Esophagus (tissue), 2 donors: ENCODE results near the gene NOS1AP. TPM values are rescaled to one million over a fixed set of nuclear protein-coding genes. Genes with fewer than 3 reads are reported as not detected.

ENCODE experiments used
- H3K27ac ChIP-seq, 2 donors: one replicate each; pipeline ENCODE4 v1.5.1; 2013; ENCODE audit warnings: low read depth in 2 of 2, mild to moderate bottlenecking in 2 of 2, inconsistent platforms in 1 of 2, low read length in 1 of 2, moderate library complexity in 1 of 2
- H3K27me3 ChIP-seq, 2 donors: one replicate each; pipeline ENCODE4 v1.6.1; 2013; ENCODE audit warnings: low read length in 2 of 2, control low read depth in 1 of 2, mild to moderate bottlenecking in 1 of 2; ENCODE audit not compliant: insufficient read depth in 2 of 2, control insufficient read depth in 1 of 2
- H3K36me3 ChIP-seq, 2 donors: one replicate each; pipeline ENCODE4 v1.6.1; 2013; ENCODE audit warnings: low read length in 1 of 2; ENCODE audit not compliant: control insufficient read depth in 2 of 2, insufficient read depth in 2 of 2
- H3K4me1 ChIP-seq, 2 donors: one replicate each; pipeline ENCODE4 v1.6.1; 2013; ENCODE audit warnings: low read length in 1 of 2; ENCODE audit not compliant: control insufficient read depth in 2 of 2, insufficient read depth in 2 of 2
- H3K4me3 ChIP-seq, 2 donors: one replicate each; pipeline ENCODE4 v1.5.1; 2013; ENCODE audit warnings: low read length in 2 of 2, mild to moderate bottlenecking in 2 of 2, low read depth in 1 of 2, moderate library complexity in 1 of 2
- H3K9me3 ChIP-seq, 2 donors: one replicate each; pipeline ENCODE4 v1.6.1; 2013; ENCODE audit warnings: mild to moderate bottlenecking in 2 of 2, low read depth in 1 of 2, low read length in 1 of 2, moderate library complexity in 1 of 2; ENCODE audit not compliant: control insufficient read depth in 2 of 2, insufficient read depth in 1 of 2
- WGBS, 2 donors: extraction: QIAGEN DNeasy Blood & Tissue Kit; methylation state at CpG; one replicate each; pipeline ENCODE4 v1.1.7; 2013; 5-methylcytosine and 5-hydroxymethylcytosine counted together
- polyA plus RNA-seq, 2 donors: library from polyadenylated mRNA; stranded (reverse); fragments of 200-250 nt; gene quantifications; one replicate each; pipeline ENCODE4 v1.2.3, GENCODE V29; 2013
- donor health status: healthy with polysubstance abuse.
- donor health status: Bipolar disorder and iron deficiency.

NOS1AP gene
- polyA plus RNA-seq, 2 donors: 0.53 to 0.98 TPM

- Histone ChIP-seq H3K9me3 (no peaks in the 10 kb centered on the region), H3K36me3 (no peaks in the 10 kb centered on the region), H3K27ac (no peak overlapping the region), H3K4me1 (peaks cover 1 to 2% of the 10 kb centered on the region in 2 donors), H3K27me3 (no peaks in the 10 kb centered on the region), H3K4me3 (no peak overlapping the region)
- 77 to 82% methylated on average over 2 of the region's 2 CpGs for WGBS, 2 donors
These were observed 254.9 kb downstream of the NOS1AP start for GRCh38 chr1:162324396-162324795.

GRCh38 chr1:162326559-162326958 is 257.1 kb downstream of the NOS1AP start:
- Histone ChIP-seq H3K4me3 (no peak overlapping the region), H3K9me3 (no peaks in the 10 kb centered on the region), H3K27ac (no peak overlapping the region), H3K36me3 (no peaks in the 10 kb centered on the region), H3K27me3 (no peaks in the 10 kb centered on the region), H3K4me1 (no peaks in the 10 kb centered on the region)

- Histone ChIP-seq H3K27me3 (no peaks in the 10 kb centered on the region), H3K27ac (no peak overlapping the region), H3K4me3 (no peak overlapping the region), H3K36me3 (no peaks in the 10 kb centered on the region), H3K4me1 (no peaks in the 10 kb centered on the region), H3K9me3 (no peaks in the 10 kb centered on the region)
- WGBS, 2 donors: 77 to 79% methylated on average over 2 of the region's 2 CpGs
These were observed 257.8 kb downstream of the NOS1AP start for GRCh38 chr1:162327144-162327787.

- Histone ChIP-seq H3K9me3 (no peaks in the 10 kb centered on the region), H3K4me1 (no peaks in the 10 kb centered on the region), H3K27me3 (no peaks in the 10 kb centered on the region), H3K27ac (no peak overlapping the region), H3K4me3 (no peak overlapping the region), H3K36me3 (no peaks in the 10 kb centered on the region)
- 88 to 89% methylated on average over 1 of the region's 1 CpG for WGBS, 2 donors
These were observed 258.3 kb downstream of the NOS1AP start for GRCh38 chr1:162327788-162328165.

- H3K36me3 ChIP-seq: no peaks in the 10 kb centered on the region
- H3K27ac ChIP-seq: no peak overlapping the region
- H3K4me3 ChIP-seq: no peak overlapping the region
- H3K27me3 ChIP-seq: no peaks in the 10 kb centered on the region
- H3K9me3 ChIP-seq: no peaks in the 10 kb centered on the region
- H3K4me1 ChIP-seq: no peaks in the 10 kb centered on the region
These were observed 259.0 kb downstream of the NOS1AP start for GRCh38 chr1:162328512-162328911.

- Histone ChIP-seq H3K9me3 (no peaks in the 10 kb centered on the region), H3K4me1 (no peaks in the 10 kb centered on the region), H3K27ac (no peak overlapping the region), H3K4me3 (no peak overlapping the region), H3K27me3 (no peaks in the 10 kb centered on the region), H3K36me3 (no peaks in the 10 kb centered on the region)
- WGBS, 2 donors: 42 to 48% methylated on average over 3 of the region's 3 CpGs
These were observed 260.3 kb downstream of the NOS1AP start for GRCh38 chr1:162329826-162330225.

- Histone ChIP-seq H3K27me3 (no peaks in the 10 kb centered on the region), H3K4me1 (no peaks in the 10 kb centered on the region), H3K4me3 (no peak overlapping the region), H3K9me3 (no peaks in the 10 kb centered on the region), H3K27ac (no peak overlapping the region), H3K36me3 (no peaks in the 10 kb centered on the region)
These were observed 264.5 kb downstream of the NOS1AP start for GRCh38 chr1:162333991-162334390.

GRCh38 chr1:162335126-162335525 is 265.6 kb downstream of the NOS1AP start:
- H3K9me3 ChIP-seq: no peaks in the 10 kb centered on the region
- WGBS, 2 donors: 69 to 71% methylated on average over 5 of the region's 5 CpGs
- H3K4me1 ChIP-seq: no peaks in the 10 kb centered on the region
- no peaks in the 10 kb centered on the region for H3K27me3 ChIP-seq
- H3K27ac ChIP-seq: no peak overlapping the region
- H3K36me3 ChIP-seq: no peaks in the 10 kb centered on the region
- no peak overlapping the region for H3K4me3 ChIP-seq

- no peak overlapping the region for H3K4me3 ChIP-seq
- H3K4me1 ChIP-seq: no peaks in the 10 kb centered on the region
- no peak overlapping the region for H3K27ac ChIP-seq
- 81 to 86% methylated on average over 7 of the region's 7 CpGs for WGBS, 2 donors
- H3K36me3 ChIP-seq: no peaks in the 10 kb centered on the region
- H3K27me3 ChIP-seq: no peaks in the 10 kb centered on the region
- H3K9me3 ChIP-seq: no peaks in the 10 kb centered on the region
These were observed 267.3 kb downstream of the NOS1AP start for GRCh38 chr1:162336621-162337285.

- WGBS, 2 donors: 96 to 97% methylated on average over 1 of the region's 1 CpG
- Histone ChIP-seq H3K27ac (no peak overlapping the region), H3K36me3 (no peaks in the 10 kb centered on the region), H3K4me3 (no peak overlapping the region), H3K27me3 (no peaks in the 10 kb centered on the region), H3K9me3 (peaks cover 0 to 2% of the 10 kb centered on the region in 2 donors), H3K4me1 (no peaks in the 10 kb centered on the region)
These were observed 273.0 kb downstream of the NOS1AP start for GRCh38 chr1:162342452-162342983.
